ENCODE data around the gene ITIH4.

DNA sequence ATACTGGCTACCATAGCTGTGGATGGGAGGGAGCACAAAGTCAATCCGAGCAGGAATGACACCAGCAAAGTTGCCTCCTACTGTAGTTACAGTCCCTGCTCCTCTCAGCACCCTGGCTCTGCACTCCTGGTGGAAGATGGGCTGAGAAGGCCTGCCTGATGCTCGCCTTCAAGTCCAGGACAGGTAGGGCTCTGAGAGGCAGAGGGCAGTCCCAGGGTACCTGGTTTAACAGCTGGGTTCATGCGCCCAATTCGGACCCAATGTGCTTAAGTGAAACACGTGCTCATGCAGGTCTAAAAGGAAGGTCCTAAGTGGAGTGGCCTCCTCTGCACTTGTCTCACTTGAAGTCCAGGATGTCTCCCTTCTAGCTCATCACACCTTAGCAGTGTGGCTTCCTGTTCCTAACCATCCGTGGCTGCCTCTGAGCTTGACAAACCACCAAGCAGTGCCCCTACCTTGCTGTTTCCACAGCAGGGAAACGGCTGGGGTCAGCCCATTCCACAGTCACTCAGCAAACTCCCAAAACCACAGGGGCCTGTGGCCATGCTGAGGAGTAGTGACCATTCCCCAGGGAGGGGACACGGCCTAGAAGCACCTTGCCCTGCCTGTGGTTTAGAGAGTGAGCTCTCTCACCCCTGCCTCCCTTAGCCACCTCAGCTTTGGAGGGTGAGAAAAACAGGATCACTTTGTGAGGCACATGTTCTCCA is 8.2 kb upstream of the ITIH4 start:
- TF ChIP-seq, protein P1, sequence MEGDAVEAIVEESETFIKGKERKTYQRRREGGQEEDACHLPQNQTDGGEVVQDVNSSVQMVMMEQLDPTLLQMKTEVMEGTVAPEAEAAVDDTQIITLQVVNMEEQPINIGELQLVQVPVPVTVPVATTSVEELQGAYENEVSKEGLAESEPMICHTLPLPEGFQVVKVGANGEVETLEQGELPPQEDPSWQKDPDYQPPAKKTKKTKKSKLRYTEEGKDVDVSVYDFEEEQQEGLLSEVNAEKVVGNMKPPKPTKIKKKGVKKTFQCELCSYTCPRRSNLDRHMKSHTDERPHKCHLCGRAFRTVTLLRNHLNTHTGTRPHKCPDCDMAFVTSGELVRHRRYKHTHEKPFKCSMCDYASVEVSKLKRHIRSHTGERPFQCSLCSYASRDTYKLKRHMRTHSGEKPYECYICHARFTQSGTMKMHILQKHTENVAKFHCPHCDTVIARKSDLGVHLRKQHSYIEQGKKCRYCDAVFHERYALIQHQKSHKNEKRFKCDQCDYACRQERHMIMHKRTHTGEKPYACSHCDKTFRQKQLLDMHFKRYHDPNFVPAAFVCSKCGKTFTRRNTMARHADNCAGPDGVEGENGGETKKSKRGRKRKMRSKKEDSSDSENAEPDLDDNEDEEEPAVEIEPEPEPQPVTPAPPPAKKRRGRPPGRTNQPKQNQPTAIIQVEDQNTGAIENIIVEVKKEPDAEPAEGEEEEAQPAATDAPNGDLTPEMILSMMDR (conservative IDR thresholded peaks at IDR 0.05 in 1 of 2, IDR thresholded peaks at IDR 0.05 in 1 of 2; ENCODE audit: extremely low read depth in 1 of 2, insufficient read depth in 1 of 2, low read depth in 1 of 2, low read length in 2 of 2), result no peak
- no peak for TF ChIP-seq EZH2 (IDR thresholded peaks at IDR 0.05; ENCODE audit: borderline replicate concordance, low read length)
